D721Med (cell line): ENCODE results near the gene ALDH1A2.

Source experiments
- DNase-seq: peaks from one replicate; pipeline ENCODE4 v3.0.0; 2011; ENCODE audit warnings: low spot score; ENCODE audit not compliant: insufficient read length
- FAIRE-seq: peaks from 2 replicates; lab custom pipeline; 2011; peaks lifted over from hg19 to GRCh38; lab: Jason Lieb, UNC
- TF ChIP-seq, protein P1 (sequence below): IDR thresholded peaks from 2 replicates; pipeline ENCODE4 v1.5.1; 2012; ENCODE audit warnings: mild to moderate bottlenecking, control low read depth; ENCODE audit not compliant: insufficient read depth; ENCODE audit errors: missing control alignments

Gene ALDH1A2

DNA sequence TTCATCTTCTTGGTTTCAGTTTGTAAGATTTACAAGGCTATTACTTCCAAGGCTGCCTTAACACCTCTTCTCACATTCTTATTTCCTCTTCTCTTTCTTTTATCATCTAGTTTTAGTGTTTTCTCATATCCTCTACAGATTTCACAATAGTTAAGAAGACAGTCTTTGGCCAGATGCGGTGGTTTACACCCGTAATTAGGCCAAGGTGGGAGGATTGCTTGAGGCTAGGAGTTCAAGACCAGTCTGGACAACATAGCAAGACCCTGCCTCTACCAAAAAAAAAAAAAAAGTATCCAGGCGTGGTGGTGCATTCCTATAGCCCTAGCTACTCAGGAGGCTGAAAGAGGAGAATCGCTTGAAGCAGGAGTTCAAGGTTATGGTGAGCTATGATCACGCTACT is 3.5 kb upstream of the ALDH1A2 start:
- no peak for FAIRE-seq
- no peak for DNase-seq
- TF ChIP-seq, protein P1, sequence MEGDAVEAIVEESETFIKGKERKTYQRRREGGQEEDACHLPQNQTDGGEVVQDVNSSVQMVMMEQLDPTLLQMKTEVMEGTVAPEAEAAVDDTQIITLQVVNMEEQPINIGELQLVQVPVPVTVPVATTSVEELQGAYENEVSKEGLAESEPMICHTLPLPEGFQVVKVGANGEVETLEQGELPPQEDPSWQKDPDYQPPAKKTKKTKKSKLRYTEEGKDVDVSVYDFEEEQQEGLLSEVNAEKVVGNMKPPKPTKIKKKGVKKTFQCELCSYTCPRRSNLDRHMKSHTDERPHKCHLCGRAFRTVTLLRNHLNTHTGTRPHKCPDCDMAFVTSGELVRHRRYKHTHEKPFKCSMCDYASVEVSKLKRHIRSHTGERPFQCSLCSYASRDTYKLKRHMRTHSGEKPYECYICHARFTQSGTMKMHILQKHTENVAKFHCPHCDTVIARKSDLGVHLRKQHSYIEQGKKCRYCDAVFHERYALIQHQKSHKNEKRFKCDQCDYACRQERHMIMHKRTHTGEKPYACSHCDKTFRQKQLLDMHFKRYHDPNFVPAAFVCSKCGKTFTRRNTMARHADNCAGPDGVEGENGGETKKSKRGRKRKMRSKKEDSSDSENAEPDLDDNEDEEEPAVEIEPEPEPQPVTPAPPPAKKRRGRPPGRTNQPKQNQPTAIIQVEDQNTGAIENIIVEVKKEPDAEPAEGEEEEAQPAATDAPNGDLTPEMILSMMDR = no peak

DNA sequence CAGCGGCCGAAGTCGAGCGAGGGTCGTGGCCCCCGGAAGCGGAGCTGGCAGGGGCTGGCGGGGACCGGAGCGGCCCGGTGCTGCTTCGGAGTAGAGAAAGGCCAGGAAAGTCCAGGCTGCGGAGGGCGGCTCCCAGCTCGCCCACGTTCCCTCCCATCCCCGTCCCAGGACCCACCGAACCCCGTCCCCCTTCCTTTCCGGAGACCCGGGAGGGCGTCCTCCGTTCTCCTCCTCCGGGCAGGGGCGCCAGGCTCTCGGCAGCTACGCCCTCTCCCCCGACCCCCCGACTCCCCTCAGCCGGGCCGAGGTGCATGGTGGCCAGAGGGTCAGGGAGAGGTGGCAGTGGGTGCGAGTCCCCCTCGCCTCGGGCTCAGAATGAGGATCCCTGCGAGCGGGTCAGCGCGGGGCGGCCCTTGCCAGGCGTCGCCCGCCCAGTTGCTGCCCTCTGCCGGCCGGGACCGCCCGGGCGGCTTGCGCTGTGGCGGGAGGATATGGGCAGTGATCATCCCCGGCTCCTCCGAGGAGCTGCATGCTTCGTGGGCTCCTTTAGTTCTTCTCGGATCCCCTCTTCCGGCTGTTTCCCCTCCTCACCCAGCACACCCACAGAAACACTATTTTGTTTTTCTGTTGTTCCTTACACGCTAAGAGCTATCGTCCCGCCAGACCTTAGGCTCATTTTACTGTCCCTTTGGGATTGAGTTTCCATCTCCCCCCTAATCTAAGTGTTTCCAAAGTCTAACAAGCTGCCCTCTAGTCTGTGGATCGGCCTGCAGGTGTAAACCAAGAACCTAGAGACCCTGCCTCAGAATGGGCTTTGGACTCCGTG is 744 bp upstream of the ALDH1A2 start:
- DNase-seq = peak; percentile 23
- TF ChIP-seq, protein P1 = peak; percentile 60
- FAIRE-seq = no peak

DNA sequence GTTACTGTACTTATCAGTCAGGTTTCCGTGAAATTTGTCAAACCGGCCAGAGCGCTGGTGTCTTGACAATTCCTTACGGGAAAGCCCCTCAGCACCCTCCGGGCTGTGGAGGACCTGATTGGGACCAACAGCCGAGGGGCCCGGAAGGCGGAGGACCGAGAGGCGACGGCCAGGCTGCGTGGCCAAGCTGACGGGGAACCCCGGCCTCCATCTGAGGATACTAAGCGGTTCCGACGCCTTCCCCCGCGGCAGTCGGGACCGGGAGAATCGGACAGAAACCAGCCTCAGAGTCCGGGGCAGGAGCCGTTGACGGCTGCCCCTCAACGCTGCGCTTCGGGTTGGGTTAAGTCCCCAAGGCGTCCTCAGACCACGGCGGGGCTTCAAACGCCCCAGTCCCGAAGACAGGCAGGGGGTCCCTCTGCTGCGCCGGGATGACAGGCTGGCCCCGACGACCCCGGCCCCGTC is 499 bp downstream of the ALDH1A2 start:
- DNase-seq (no peak), FAIRE-seq (no peak)
- TF ChIP-seq, protein P1 = no peak

DNA sequence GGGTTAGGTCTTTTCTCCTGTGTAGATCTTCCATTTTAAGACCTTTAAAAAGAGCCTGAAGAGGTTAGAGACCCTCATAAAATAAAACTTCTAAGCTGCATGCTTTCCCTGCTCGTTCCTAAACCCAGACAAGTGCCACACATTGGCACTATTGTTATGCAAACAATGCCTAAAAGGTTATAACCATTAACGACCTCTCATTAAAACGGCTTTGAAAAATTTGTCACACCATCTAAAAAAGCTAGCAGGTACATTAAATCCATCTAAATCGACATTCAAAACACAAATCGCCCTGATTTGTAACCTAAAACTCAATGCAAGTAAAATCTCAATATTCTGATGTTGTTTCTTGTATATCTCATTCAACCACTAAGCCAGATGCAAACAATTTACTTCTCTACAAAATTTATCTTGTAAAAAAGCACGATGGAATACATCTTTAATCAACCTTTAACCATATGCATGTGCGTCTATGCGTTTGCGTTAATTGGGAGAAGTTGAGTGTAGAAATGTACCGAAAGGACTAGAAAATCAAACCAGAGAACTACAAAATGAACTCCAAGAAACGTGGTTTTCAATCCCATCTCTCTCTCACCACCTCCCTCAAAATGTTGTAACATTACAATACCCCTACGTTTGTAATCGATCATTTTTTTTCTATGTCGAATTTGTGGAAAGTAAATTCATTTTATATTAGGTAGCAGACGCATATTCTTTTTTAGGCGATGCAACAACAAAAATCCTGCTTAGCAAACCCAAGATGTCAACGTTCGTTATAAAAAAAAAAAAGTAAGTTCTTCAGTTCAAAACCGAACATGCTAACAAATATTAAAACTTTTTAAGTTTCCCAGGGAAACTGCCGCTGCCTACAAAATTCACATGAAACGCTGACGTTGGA is 1.2 kb downstream of the ALDH1A2 start:
- DNase-seq (no peak), FAIRE-seq (no peak)
- TF ChIP-seq, protein P1 = no peak

DNA sequence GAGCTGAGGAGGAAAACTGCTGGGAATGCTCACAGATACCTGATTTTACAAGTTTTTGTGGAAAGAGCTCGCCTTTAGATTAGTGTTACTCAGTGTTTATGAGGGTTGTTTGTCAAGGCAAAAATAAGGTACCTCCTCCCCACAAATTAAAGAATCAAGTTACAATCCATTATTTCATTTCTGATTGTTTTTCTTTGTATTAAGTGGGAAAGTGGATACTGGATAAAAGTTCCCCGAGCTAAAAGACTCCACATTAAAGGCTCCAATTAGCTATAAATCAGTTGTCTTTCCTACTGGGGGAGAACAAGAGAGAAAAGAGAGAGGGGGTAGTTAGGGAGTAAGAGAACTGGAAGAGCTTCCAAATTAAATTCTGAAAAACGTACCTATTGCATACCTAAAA is 1.9 kb downstream of the ALDH1A2 start:
- no peak for DNase-seq
- TF ChIP-seq, protein P1 = no peak
- no peak for FAIRE-seq

DNA sequence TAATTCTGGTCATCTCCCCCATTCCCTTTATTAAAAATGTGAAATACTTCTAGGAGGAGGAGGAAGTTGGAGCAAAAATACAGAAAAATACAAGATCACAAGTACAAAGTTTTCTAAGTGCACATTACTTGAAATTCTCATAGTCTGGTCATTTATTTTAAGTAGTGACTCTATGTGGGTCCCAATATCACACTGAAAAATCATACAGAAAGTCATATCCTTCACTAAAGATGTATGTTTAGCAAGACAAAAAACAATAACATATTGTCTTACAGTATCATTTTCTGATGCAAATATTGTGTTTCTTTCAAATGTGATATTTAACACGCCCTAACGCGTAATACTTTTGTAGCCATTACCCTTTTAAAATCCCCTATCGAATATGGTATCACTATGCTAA is 2.5 kb downstream of the ALDH1A2 start:
- FAIRE-seq (no peak), DNase-seq (no peak)
- TF ChIP-seq, protein P1 = no peak
